GM23338 (cell line): ENCODE data around the gene SLC35G1. TPM values are rescaled to one million over a fixed set of nuclear protein-coding genes. Genes with fewer than 3 reads are reported as not detected.

Source experiments
- ATAC-seq: fragments of 200-7000 bp; cut with Tn5 transposase; 3 replicates; pipeline ENCODE4 v1.9.1; 2020
- DNase-seq: peaks from one replicate; pipeline ENCODE4 v3.0.0-alpha.2; 2015; ENCODE audit warnings: low spot score
- H2AFZ ChIP-seq: fragments of 200-600 bp; sonication (generic); 2 replicates; pipeline ENCODE4 v1.8.0; 2016; ENCODE audit warnings: antibody characterized with exemption, mild to moderate bottlenecking, moderate library complexity
- H3F3A ChIP-seq: fragments of 200-600 bp; sonication (generic); replicated peaks from 2 replicates; pipeline ENCODE4 v1.8.0; 2017; ENCODE audit warnings: antibody characterized with exemption, mixed run types, low read depth
- H3K27ac ChIP-seq: fragments of 200-600 bp; sonication (generic); 2 replicates; pipeline ENCODE4 v1.6.1; 2016; ENCODE audit warnings: low read depth
- H3K27me3 ChIP-seq: fragments of 200-600 bp; sonication (generic); 2 replicates; pipeline ENCODE4 v1.8.0; 2016; ENCODE audit warnings: mild to moderate bottlenecking, mixed run types, moderate library complexity; ENCODE audit not compliant: insufficient read depth
- H3K36me3 ChIP-seq: fragments of 200-600 bp; sonication (generic); 2 replicates; pipeline ENCODE4 v1.8.0; 2016; ENCODE audit warnings: mild to moderate bottlenecking; ENCODE audit not compliant: insufficient read depth
- H3K4me1 ChIP-seq: fragments of 200-600 bp; sonication (generic); 2 replicates; pipeline ENCODE4 v1.8.0; 2016; ENCODE audit warnings: mild to moderate bottlenecking, moderate library complexity; ENCODE audit not compliant: insufficient read depth
- H3K4me2 ChIP-seq: fragments of 200-600 bp; sonication (generic); 2 replicates; pipeline ENCODE4 v1.7.1; 2017; ENCODE audit warnings: mixed run types
- H3K4me3 ChIP-seq: fragments of 200-600 bp; sonication (generic); 2 replicates; pipeline ENCODE4 v1.6.1; 2016; ENCODE audit warnings: mixed run types
- H3K79me2 ChIP-seq: fragments of 200-600 bp; sonication (generic); replicated peaks from 2 replicates; pipeline ENCODE4 v1.8.0; 2017; ENCODE audit warnings: mild to moderate bottlenecking; ENCODE audit not compliant: insufficient read depth
- H3K9me2 ChIP-seq: fragments of 200-600 bp; sonication (generic); 2 replicates; pipeline ENCODE4 v1.8.0; 2017; ENCODE audit not compliant: insufficient read depth
- H4K20me1 ChIP-seq: fragments of 200-600 bp; sonication (generic); replicated peaks from 2 replicates; pipeline ENCODE4 v1.8.0; 2017; ENCODE audit warnings: mild to moderate bottlenecking; ENCODE audit not compliant: insufficient read depth
- H3K27ac Mint-ChIP-seq: 2 replicates; pipeline ENCODE4 v1.8.0; 2020; ENCODE audit warnings: inconsistent platforms, mild to moderate bottlenecking, moderate library complexity, mixed read lengths
- H3K27me3 Mint-ChIP-seq: 3 replicates; pipeline ENCODE4 v1.8.0; 2022; ENCODE audit warnings: low read depth, mild to moderate bottlenecking, moderate library complexity, mixed read lengths, inconsistent platforms; ENCODE audit not compliant: insufficient read depth, poor library complexity
- H3K36me3 Mint-ChIP-seq: 3 replicates; pipeline ENCODE4 v1.8.0; 2021; ENCODE audit warnings: low read depth, mild to moderate bottlenecking, inconsistent platforms, moderate library complexity, mixed read lengths
- H3K4me1 Mint-ChIP-seq: 3 replicates; pipeline ENCODE4 v1.8.0; 2020; ENCODE audit warnings: mild to moderate bottlenecking, inconsistent platforms, mixed read lengths
- H3K4me3 Mint-ChIP-seq: 3 replicates; pipeline ENCODE4 v1.8.0; 2021; ENCODE audit warnings: moderate library complexity, mild to moderate bottlenecking, inconsistent platforms, mixed read lengths
- H3K9me3 Mint-ChIP-seq: 3 replicates; pipeline ENCODE4 v1.8.0; 2020; ENCODE audit warnings: moderate library complexity, mild to moderate bottlenecking, inconsistent platforms, mixed read lengths
- CREB1 ChIP-seq: fragments of 250-450 bp; sonication (Bioruptor Pico); IDR thresholded peaks from 2 replicates; pipeline ENCODE4 v1.5.0; 2020; ENCODE audit warnings: low read depth, mild to moderate bottlenecking, moderate library complexity
- EZH2 ChIP-seq: fragments of 200-600 bp; sonication (generic); IDR thresholded peaks from one replicate; pipeline ENCODE4 v1.8.0; 2017; ENCODE audit warnings: antibody characterized with exemption, mild to moderate bottlenecking, low read depth; ENCODE audit not compliant: unreplicated experiment
- EZH2phosphoT487 ChIP-seq: fragments of 200-600 bp; sonication (generic); IDR thresholded peaks from one replicate; pipeline ENCODE4 v1.8.1; 2018; ENCODE audit warnings: antibody characterized with exemption; ENCODE audit not compliant: unreplicated experiment
- JUNB ChIP-seq: IDR thresholded peaks from one replicate; pipeline ENCODE4 v1.6.1; 2016; ENCODE audit warnings: antibody characterized with exemption; ENCODE audit not compliant: unreplicated experiment
- NANOG ChIP-seq: IDR thresholded peaks from 2 replicates; pipeline ENCODE4 v1.6.1; 2016; ENCODE audit warnings: antibody characterized with exemption, borderline replicate concordance
- POLR2AphosphoS5 ChIP-seq: IDR thresholded peaks from 2 replicates; pipeline ENCODE4 v1.6.1; 2016; ENCODE audit warnings: antibody characterized with exemption, low read depth
- STAT1 ChIP-seq: IDR thresholded peaks from one replicate; pipeline ENCODE4 v1.6.1; 2016; ENCODE audit warnings: antibody characterized with exemption; ENCODE audit not compliant: unreplicated experiment
- ZNF331 ChIP-seq: fragments of 250-450 bp; sonication (Bioruptor Pico); IDR thresholded peaks from 2 replicates; pipeline ENCODE4 v1.5.0; 2020; ENCODE audit warnings: low read depth, mild to moderate bottlenecking, moderate library complexity
- polyA plus RNA-seq: library from polyadenylated mRNA; unstranded; fragments of >200 nt; fragmentation: Nextera tagmentation; extraction: Ambion mirVana; gene quantifications from 2 replicates; pipeline ENCODE4 v1.2.1, GENCODE V29; 2016
- total RNA-seq: library from RNA; depleted of rRNA; stranded (reverse); fragments of >200 nt; shearing (Covaris generic); gene quantifications from 2 replicates; pipeline ENCODE4 v1.2.3, GENCODE V29; 2014
- TF ChIP-seq, protein P1 (sequence below): IDR thresholded peaks from 2 replicates; pipeline ENCODE4 v1.6.1; 2016; ENCODE audit warnings: antibody characterized with exemption
- TF ChIP-seq, protein P2 (sequence below): IDR thresholded peaks from one replicate; pipeline ENCODE4 v1.6.1; 2018; ENCODE audit warnings: antibody characterized with exemption; ENCODE audit not compliant: unreplicated experiment
- TF ChIP-seq, protein P3 (sequence below), 2 experiments: fragments of 200-600 bp in 1 of 2; sonication (generic) in 1 of 2; conservative IDR thresholded peaks; 2 replicates each; pipeline versions ENCODE4 v1.5.1 to v1.6.1; 2016 to 2017; ENCODE audit warnings: antibody characterized with exemption in 2 of 2, low read depth in 2 of 2, mild to moderate bottlenecking in 2 of 2, moderate library complexity in 1 of 2

SLC35G1 gene
- total and polyA plus RNA-seq, 2 experiments from 2014 or later: 3.9 to 4.1 TPM

DNA sequence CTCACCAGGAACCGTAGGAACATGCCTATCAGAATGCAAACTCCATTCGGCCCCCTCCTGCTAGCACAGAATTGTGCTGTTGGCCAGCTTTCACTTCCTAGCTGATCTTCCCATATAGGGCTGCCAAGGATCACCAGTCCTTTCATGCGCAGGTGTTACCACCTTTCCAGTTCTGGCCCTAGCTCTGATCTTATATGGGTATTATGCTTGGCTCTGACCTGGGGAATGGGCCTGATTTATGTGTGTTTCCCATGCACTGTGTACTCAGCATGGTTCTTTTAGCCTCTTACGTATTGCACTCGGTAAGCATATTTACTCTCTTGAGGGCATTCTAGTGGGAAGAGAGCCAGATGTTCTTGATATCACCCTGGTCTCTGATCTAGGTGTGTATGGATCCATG is 11.1 kb downstream of the SLC35G1 start:
- no peaks in the 10 kb centered on the region for H3F3A ChIP-seq
- no peak overlapping the region for H3K27ac Mint-ChIP-seq
- TF ChIP-seq, protein P1, sequence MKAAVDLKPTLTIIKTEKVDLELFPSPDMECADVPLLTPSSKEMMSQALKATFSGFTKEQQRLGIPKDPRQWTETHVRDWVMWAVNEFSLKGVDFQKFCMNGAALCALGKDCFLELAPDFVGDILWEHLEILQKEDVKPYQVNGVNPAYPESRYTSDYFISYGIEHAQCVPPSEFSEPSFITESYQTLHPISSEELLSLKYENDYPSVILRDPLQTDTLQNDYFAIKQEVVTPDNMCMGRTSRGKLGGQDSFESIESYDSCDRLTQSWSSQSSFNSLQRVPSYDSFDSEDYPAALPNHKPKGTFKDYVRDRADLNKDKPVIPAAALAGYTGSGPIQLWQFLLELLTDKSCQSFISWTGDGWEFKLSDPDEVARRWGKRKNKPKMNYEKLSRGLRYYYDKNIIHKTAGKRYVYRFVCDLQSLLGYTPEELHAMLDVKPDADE: no peak
- TF ChIP-seq, protein P2, sequence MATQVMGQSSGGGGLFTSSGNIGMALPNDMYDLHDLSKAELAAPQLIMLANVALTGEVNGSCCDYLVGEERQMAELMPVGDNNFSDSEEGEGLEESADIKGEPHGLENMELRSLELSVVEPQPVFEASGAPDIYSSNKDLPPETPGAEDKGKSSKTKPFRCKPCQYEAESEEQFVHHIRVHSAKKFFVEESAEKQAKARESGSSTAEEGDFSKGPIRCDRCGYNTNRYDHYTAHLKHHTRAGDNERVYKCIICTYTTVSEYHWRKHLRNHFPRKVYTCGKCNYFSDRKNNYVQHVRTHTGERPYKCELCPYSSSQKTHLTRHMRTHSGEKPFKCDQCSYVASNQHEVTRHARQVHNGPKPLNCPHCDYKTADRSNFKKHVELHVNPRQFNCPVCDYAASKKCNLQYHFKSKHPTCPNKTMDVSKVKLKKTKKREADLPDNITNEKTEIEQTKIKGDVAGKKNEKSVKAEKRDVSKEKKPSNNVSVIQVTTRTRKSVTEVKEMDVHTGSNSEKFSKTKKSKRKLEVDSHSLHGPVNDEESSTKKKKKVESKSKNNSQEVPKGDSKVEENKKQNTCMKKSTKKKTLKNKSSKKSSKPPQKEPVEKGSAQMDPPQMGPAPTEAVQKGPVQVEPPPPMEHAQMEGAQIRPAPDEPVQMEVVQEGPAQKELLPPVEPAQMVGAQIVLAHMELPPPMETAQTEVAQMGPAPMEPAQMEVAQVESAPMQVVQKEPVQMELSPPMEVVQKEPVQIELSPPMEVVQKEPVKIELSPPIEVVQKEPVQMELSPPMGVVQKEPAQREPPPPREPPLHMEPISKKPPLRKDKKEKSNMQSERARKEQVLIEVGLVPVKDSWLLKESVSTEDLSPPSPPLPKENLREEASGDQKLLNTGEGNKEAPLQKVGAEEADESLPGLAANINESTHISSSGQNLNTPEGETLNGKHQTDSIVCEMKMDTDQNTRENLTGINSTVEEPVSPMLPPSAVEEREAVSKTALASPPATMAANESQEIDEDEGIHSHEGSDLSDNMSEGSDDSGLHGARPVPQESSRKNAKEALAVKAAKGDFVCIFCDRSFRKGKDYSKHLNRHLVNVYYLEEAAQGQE: no peak
- TF ChIP-seq, protein P3, sequence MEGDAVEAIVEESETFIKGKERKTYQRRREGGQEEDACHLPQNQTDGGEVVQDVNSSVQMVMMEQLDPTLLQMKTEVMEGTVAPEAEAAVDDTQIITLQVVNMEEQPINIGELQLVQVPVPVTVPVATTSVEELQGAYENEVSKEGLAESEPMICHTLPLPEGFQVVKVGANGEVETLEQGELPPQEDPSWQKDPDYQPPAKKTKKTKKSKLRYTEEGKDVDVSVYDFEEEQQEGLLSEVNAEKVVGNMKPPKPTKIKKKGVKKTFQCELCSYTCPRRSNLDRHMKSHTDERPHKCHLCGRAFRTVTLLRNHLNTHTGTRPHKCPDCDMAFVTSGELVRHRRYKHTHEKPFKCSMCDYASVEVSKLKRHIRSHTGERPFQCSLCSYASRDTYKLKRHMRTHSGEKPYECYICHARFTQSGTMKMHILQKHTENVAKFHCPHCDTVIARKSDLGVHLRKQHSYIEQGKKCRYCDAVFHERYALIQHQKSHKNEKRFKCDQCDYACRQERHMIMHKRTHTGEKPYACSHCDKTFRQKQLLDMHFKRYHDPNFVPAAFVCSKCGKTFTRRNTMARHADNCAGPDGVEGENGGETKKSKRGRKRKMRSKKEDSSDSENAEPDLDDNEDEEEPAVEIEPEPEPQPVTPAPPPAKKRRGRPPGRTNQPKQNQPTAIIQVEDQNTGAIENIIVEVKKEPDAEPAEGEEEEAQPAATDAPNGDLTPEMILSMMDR (conservative IDR thresholded peaks at IDR 0.05; ENCODE audit: low read depth in 2 of 2): no peak
- no peak for TF ChIP-seq STAT1
- no peak for TF ChIP-seq NANOG
- no peak for TF ChIP-seq JUNB
- TF ChIP-seq CREB1: no peak
- TF ChIP-seq ZNF331 (CRISPR knock-in tag): no peak
- TF ChIP-seq EZH2: no peak
- no peak for TF ChIP-seq EZH2phosphoT487

DNA sequence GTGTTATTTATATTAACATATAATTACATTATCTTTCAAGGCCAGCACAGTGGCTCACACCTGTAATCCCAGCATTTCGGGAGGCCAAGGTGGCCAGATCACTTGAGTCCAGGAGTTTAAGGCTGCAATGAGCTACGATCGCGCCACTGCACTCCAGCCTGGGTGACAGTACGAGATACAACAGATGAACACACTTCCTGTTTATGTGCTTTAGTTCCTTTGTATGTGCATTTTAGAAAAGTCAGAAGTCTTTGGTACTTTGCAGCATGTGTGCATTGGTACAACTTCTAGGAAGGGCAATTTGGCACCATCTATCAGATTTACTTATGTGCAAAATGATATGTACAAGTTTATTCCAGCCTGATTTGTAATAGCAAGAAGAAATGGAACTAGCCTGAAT is 13.3 kb downstream of the SLC35G1 start:
- no peaks in the 10 kb centered on the region for H3K36me3 ChIP-seq
- H3K36me3 Mint-ChIP-seq: no peaks in the 10 kb centered on the region
- no peaks in the 10 kb centered on the region for H3K9me3 Mint-ChIP-seq
- H3K79me2 ChIP-seq: no peaks in the 10 kb centered on the region
- no peak overlapping the region for H2AFZ ChIP-seq
- no peaks in the 10 kb centered on the region for H3K9me2 ChIP-seq
- peaks cover 2% of the 10 kb centered on the region for H3K27me3 Mint-ChIP-seq
- no peak overlapping the region for H3K4me3 ChIP-seq
- no peak overlapping the region for H3K4me3 Mint-ChIP-seq
- no peaks in the 10 kb centered on the region; the same call in none of the 2 replicates for H4K20me1 ChIP-seq
- no peaks in the 10 kb centered on the region for H3K4me1 Mint-ChIP-seq
- no peaks in the 10 kb centered on the region for H3F3A ChIP-seq
- no peak overlapping the region for H3K27ac Mint-ChIP-seq
- no peak overlapping the region for H3K27ac ChIP-seq
- H3K27me3 ChIP-seq: no peaks in the 10 kb centered on the region
- no peak overlapping the region for H3K4me2 ChIP-seq
- no peak for DNase-seq
- no peak for ATAC-seq
- H3K4me1 ChIP-seq: no peaks in the 10 kb centered on the region
- no peak for TF ChIP-seq POLR2AphosphoS5

More for the DNA sequence above, 11.1 kb downstream of the SLC35G1 start:
- H3K79me2 ChIP-seq: no peaks in the 10 kb centered on the region
- no peak; the same call in 2 of the 3 replicates for ATAC-seq
- no peaks in the 10 kb centered on the region for H3K27me3 ChIP-seq
- DNase-seq: no peak
- Mint-ChIP-seq H3K36me3 (no peaks in the 10 kb centered on the region), H3K4me3 (no peak overlapping the region), H3K9me3 (no peaks in the 10 kb centered on the region), H3K27me3 (no peaks in the 10 kb centered on the region), H3K4me1 (no peaks in the 10 kb centered on the region)
- H2AFZ ChIP-seq: no peak overlapping the region
- H3K4me1 ChIP-seq: no peaks in the 10 kb centered on the region
- H3K4me3 ChIP-seq: no peak overlapping the region
- H3K4me2 ChIP-seq: no peak overlapping the region
- H3K27ac ChIP-seq: no peak overlapping the region
- no peaks in the 10 kb centered on the region for H3K9me2 ChIP-seq
- no peaks in the 10 kb centered on the region; the same call in none of the 2 replicates for H4K20me1 ChIP-seq
- no peaks in the 10 kb centered on the region for H3K36me3 ChIP-seq
